ENCODE measurements around the gene GNB1L. TPM values are rescaled to one million over a fixed set of nuclear protein-coding genes. Genes with fewer than 3 reads are reported as not detected.

The GNB1L gene
- total and polyA plus RNA-seq, 2 of the 13 experiments (the other 11 are each of a cell fraction or from before 2014, with no cell fraction given), result 2.5 to 7.4 TPM

DNA sequence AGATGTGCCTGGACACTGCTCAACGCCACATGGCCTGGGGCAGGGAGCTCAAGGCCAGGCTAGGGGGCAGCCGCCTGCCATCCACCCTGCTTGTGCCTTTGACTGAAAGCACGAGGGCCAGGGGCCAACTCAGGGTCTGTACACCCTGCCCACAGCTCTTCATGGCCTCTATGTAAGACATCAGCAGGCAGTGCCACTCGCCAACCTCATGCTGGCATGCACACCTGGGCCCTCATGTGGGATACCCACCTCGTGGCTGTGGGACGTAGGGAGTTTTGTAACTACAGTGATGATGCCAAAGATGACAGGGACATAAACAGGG is 68.4 kb downstream of the GNB1L start:
- TF ChIP-seq, protein P1, sequence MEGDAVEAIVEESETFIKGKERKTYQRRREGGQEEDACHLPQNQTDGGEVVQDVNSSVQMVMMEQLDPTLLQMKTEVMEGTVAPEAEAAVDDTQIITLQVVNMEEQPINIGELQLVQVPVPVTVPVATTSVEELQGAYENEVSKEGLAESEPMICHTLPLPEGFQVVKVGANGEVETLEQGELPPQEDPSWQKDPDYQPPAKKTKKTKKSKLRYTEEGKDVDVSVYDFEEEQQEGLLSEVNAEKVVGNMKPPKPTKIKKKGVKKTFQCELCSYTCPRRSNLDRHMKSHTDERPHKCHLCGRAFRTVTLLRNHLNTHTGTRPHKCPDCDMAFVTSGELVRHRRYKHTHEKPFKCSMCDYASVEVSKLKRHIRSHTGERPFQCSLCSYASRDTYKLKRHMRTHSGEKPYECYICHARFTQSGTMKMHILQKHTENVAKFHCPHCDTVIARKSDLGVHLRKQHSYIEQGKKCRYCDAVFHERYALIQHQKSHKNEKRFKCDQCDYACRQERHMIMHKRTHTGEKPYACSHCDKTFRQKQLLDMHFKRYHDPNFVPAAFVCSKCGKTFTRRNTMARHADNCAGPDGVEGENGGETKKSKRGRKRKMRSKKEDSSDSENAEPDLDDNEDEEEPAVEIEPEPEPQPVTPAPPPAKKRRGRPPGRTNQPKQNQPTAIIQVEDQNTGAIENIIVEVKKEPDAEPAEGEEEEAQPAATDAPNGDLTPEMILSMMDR (CRISPR knock-in tag; IDR thresholded peaks at IDR 0.05), result peak; percentile 47
- TF ChIP-seq, protein P2, sequence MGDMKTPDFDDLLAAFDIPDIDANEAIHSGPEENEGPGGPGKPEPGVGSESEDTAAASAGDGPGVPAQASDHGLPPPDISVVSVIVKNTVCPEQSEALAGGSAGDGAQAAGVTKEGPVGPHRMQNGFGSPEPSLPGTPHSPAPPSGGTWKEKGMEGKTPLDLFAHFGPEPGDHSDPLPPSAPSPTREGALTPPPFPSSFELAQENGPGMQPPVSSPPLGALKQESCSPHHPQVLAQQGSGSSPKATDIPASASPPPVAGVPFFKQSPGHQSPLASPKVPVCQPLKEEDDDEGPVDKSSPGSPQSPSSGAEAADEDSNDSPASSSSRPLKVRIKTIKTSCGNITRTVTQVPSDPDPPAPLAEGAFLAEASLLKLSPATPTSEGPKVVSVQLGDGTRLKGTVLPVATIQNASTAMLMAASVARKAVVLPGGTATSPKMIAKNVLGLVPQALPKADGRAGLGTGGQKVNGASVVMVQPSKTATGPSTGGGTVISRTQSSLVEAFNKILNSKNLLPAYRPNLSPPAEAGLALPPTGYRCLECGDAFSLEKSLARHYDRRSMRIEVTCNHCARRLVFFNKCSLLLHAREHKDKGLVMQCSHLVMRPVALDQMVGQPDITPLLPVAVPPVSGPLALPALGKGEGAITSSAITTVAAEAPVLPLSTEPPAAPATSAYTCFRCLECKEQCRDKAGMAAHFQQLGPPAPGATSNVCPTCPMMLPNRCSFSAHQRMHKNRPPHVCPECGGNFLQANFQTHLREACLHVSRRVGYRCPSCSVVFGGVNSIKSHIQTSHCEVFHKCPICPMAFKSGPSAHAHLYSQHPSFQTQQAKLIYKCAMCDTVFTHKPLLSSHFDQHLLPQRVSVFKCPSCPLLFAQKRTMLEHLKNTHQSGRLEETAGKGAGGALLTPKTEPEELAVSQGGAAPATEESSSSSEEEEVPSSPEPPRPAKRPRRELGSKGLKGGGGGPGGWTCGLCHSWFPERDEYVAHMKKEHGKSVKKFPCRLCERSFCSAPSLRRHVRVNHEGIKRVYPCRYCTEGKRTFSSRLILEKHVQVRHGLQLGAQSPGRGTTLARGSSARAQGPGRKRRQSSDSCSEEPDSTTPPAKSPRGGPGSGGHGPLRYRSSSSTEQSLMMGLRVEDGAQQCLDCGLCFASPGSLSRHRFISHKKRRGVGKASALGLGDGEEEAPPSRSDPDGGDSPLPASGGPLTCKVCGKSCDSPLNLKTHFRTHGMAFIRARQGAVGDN (CRISPR knock-in tag; IDR thresholded peaks at IDR 0.05), result peak; percentile 5; the same call in 1 of the 2 replicates
- no peak for TF ChIP-seq HIVEP1 (CRISPR knock-in tag; IDR thresholded peaks at IDR 0.05)
- ChIA-PET POLR2A (no interaction called here), CTCF (ENCODE audit: low intra/inter-chr PET ratio, low total read pairs) (no interaction called here)
- Histone ChIP-seq H3K4me1 (ENCODE audit: insufficient read depth, low read length) (peaks cover 14% of the 10 kb centered on the region), H3K36me3 (replicated peaks in 1 of 2; ENCODE audit: control insufficient read depth in 1 of 2, insufficient read depth in 2 of 2, low read length in 2 of 2) (no peaks in the 10 kb centered on the region), H3K9me3 (ENCODE audit: low read length) (no peaks in the 10 kb centered on the region), H3K4me3 (replicated peaks in 1 of 3; ENCODE audit: insufficient read depth in 1 of 3, low read depth in 2 of 3, low read length in 3 of 3) (no peak overlapping the region), H3K9ac (ENCODE audit: insufficient read depth, low read depth, low read length) (no peak overlapping the region), H3K27ac (ENCODE audit: extremely low read length, insufficient read depth, low read length) (no peak overlapping the region), H2AFZ (ENCODE audit: low read length) (no peak overlapping the region), H3K4me2 (ENCODE audit: low read depth, low read length) (no peak overlapping the region), H3K27me3 (ENCODE audit: control insufficient read depth in 1 of 2, insufficient read depth in 2 of 2, low read length in 2 of 2) (peaks cover 0 to 15% of the 10 kb centered on the region in 2 experiments; a peak in 1 of 5 replicates), H4K20me1 (ENCODE audit: insufficient read depth, low read length) (no peaks in the 10 kb centered on the region), H3K79me2 (ENCODE audit: insufficient read depth, low read length) (no peaks in the 10 kb centered on the region)
- FAIRE-seq (no peak), DNase-seq (ENCODE audit: low spot score) (no peak), ATAC-seq (peak; percentile 20; the same call in 2 of the 3 replicates)
- intact Hi-C loops (cut with micrococcal nuclease; ENCODE audit: unreplicated experiment) (no loop called here), in situ Hi-C loops (cut with HindIII; ENCODE audit: extremely low pct_ligation_motif_present, low pct_unique_long_range_greater_than_20kb) (no loop called here)
- BruUV-seq (replicated peaks), result no TSS peak
- WGBS (ENCODE audit: low lambda C conversion rate), result 37% methylated on average over 5 of the region's 6 CpGs

All from HepG2 (cell line).